HG02885 (cell line): ENCODE measurements around the gene ITGA8.
"Not testable (repeated sequence)": the region's sequence is repeated elsewhere in the genome, so short reads cannot be mapped to it uniquely, and the experiment has no call there.

Experiments used
- ATAC-seq: cut with Tn5 transposase; IDR thresholded peaks from one replicate; pipeline ENCODE4 v1.9.1; 2021; ENCODE audit warnings: mild to moderate bottlenecking; ENCODE audit not compliant: unreplicated experiment, poor library complexity

Gene ITGA8

GRCh38 chr10:15567952-15568351, 151.8 kb downstream of the ITGA8 start:
- ATAC-seq, result no peak

DNA sequence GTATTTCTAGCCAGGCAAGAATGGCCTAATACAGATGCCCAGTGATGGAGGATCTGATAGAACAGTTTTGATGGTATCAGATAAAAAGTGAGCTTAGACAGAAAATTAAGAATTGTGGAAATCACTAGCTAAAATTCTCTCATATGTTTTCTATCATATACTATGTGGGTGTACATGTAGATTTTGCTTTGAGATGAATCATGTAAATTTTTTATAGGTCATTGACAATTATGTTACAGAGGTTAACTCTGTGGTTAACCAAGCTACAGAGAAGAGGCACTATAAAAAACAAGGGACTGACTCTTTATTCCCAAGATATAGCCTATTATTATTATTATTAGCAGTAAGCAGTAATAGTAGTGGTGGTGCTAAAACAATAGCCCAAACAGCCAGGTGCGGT, 156.5 kb downstream of the ITGA8 start:
- ATAC-seq, result no peak

DNA sequence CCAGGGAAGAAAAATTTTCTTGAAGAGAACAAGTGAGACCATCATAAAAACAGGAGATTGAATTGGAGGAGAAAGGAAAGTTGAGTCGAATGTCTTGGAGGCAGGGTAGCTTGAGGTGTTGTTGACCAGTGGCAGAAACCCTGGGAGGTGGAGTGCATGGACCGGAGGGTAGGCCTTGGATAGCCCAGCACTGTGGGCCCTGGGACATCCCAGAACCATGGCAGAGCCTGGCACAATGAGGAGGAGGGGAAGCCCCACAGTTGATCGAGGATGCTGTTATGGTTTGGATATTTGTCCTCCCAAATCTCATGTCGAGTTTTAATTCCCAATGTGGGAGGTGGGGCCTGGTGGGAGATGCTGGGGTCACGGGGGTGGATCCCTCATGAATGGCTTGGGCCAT, 157.1 kb downstream of the ITGA8 start:
- ATAC-seq, result no peak

- ATAC-seq, result no peak
Observed at GRCh38 chr10:15562116-15562515, 157.6 kb downstream of the ITGA8 start.

- ATAC-seq, result no peak
Observed at GRCh38 chr10:15558136-15558535, 161.6 kb downstream of the ITGA8 start.

DNA sequence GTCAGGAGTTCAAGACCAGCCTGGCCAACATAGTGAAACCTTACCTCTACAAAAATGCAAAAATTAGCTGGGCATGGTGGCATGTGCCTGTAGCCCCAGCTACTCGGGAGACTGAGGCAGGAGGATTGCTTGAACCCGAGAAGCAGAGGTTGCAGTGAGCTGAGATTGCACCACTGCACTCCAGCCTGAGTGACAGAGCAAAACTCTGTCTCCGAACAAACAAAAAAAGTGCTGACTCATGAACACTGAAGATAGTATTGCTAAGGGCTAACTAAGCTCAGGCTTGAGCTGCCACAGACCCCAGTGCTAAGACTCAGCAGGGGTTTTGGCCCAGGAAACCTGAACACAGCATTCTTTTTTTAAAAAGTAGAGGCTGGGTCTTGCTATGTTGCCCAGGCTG, 162.6 kb downstream of the ITGA8 start:
- ATAC-seq, result not testable (repeated sequence)

GRCh38 chr10:15550950-15551349, 168.8 kb downstream of the ITGA8 start:
- no peak for ATAC-seq

- ATAC-seq, result no peak
Observed at GRCh38 chr10:15548331-15548730, 171.4 kb downstream of the ITGA8 start.

DNA sequence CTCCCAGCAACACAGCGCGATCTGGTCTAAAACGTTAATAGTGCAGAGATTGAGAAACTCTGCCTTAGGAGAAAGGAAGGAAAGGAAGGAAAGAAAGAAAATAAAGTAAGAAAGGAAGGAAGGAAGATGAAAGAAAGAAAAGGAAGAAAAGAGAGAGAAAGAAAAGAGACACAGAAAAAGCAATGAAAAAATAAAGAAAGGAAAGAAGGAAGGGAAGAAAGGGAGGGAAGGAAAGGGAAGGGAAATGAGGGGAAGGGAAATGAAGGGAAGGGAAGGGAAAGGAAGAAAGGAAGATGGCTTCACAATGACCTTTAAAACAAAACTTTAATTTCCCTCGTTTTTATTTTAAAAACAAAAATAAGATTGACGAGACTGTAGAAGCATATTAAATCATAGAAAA, 173.1 kb downstream of the ITGA8 start:
- ATAC-seq, result no peak

GRCh38 chr10:15545884-15546283, 173.8 kb downstream of the ITGA8 start:
- no peak for ATAC-seq

DNA sequence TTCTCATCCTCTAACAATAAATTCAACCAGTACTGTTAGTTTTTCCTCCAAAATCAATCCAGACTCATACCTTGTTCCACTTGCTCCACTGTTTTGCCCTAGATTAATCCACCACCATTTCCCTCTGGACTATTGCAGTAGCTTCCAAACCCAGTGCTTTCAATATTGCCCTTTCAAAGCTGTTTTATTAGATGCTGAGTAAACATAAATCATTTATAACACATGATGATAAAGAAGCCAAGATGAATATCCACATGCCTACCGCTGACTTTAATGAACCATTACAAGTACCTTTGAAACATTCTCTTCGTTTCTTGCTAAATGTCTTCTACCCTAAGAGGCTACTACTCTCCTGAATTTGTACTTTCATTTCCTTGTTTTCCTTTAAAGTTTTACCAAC, 174.5 kb downstream of the ITGA8 start:
- no peak for ATAC-seq

DNA sequence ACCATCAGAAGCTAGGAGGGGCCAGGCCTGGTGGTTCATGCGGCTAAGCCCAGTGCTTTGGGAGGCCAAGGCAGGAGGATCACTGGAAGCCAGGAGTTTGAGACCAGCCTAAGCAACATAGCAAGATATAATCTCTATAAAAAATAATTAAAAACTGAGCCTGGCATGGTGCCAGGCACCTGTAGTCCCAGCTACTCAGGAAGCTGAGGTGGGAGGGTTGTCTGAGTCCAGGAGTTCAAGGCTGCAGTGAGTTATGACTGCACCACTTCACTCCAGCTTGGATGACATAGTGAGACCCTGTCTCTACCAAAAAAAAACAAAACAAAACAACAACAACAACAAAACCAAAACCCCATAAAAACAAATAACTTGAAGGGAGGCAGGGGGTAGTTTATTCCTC, 175.7 kb downstream of the ITGA8 start:
- ATAC-seq, result no peak

- no peak for ATAC-seq
Observed at GRCh38 chr10:15542817-15543216, 176.9 kb downstream of the ITGA8 start.

DNA sequence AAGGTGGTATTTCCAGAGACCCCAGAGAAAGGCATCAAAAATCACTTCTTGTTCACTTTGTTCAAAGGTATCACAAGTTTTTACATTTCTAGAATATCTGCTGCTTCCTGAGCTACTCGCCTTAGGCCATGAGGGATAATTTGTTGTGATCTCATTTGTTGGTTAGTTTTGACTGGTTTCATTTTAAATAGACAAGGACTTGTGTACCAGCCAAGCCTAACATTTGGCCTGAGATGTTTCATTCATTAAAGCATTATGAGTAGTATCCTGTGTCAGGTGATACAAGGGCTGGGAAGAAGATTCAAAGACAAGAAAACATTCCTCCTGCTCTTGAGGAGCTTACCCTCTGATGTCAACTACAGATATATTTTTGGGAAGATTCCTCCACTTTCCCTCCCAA, 178.3 kb downstream of the ITGA8 start:
- no peak for ATAC-seq

GRCh38 chr10:15540727-15541126, 179.0 kb downstream of the ITGA8 start:
- ATAC-seq, result no peak

DNA sequence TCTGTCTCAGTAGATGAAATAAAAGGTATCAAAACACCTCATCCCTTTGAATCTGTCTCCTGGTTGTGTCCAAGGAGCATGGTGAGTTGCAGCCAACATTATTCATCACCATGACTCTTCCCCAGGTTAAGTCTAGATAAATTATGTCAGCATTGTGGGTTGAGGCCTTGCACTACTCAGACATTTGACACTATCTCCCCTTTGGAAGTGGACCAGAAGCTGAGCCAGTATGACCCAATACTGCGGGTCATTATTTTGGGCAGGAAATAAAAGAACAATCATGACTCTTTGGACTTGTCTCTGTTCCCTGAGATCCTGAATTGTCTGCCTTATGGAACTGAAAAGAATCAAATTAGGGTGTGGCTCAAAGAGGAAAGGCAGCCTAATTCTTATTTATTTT, 180.5 kb downstream of the ITGA8 start:
- ATAC-seq, result no peak

DNA sequence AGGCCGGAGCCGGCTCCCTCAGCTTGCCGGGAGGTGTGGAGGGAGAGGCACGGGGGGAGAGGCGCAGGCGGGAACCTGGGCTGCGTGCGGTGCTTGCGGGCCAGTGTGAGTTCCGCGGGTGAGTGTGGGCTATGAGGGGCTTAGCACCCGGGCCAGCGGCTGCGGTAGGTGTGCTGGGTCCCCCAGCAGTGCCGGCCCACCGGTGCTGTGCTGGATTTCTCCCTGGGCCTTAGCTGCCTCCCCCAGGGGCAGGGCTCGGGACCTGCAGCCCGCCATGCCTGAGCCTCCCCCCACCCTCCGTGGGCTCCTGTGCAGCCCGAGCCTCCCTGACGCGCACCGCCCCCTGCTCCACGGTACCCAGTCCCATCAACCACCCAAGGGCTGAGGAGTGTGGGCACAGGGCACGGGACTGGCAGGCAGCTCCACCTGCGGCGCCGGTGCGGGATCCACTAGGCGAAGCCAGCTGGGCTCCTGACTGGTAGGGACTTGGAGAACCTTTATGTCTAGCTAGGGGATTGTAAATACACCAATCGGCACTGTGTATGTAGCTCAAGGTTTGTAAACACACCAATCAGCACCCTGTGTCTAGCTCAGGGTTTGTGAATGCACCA, 184.7 kb downstream of the ITGA8 start:
- ATAC-seq, result not testable (repeated sequence)

DNA sequence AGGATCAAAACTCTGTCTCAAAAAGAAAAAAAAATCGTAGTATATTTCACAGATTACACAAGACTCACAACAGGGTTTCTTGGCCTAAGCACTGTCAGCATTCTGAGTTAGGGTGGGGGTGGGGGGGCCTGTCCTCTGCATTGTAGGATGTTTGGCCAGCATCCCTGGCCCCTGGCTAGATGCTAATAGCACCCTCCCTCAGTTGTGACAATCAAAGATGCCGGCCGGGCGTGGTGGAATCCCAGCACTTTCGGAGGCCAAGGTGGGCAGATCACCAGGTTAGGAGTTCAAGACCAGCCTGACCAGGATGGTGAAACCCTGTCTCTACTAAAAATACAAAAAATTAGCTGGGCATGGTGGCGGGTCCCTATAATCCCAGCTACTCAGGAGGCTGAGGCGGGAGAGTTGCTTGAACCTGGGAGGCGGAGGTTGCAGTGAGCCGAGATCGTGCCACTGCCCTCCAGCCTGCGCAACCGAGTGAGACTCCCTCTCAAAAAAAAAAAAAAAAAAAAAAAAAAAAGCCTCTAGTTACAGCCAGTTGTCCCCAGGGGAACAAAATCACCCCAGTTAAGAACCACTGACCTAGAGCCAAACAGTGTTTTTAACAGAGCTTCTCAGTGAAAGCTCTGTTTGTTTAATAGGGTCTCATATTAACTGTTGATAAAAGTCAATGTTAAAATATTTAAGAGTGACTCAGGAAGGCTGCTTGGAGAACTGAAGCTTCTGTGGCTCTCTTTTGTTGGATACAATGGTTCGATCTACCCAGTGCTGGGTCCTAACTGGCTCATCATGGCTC, 187.6 kb downstream of the ITGA8 start:
- ATAC-seq, result no peak

DNA sequence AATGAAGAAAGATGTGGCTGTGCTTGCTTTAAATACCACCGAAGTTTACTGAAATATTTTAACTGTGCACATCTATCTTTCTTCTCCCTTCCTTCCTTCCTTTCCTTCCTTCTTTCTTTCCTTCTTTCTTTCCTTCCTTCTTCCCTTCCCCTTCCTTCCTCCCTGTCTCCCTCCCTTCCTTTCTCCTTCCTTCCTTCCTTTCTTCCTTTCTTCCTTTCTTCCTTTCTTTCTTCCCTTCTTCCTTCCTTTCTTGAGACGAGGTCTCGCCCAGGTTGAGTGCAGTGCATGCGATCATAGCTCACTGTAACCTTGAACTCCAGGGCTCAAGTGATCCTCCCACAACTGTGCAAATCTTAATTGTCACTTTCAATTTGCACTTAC, 190.9 kb downstream of the ITGA8 start:
- ATAC-seq, result no peak

DNA sequence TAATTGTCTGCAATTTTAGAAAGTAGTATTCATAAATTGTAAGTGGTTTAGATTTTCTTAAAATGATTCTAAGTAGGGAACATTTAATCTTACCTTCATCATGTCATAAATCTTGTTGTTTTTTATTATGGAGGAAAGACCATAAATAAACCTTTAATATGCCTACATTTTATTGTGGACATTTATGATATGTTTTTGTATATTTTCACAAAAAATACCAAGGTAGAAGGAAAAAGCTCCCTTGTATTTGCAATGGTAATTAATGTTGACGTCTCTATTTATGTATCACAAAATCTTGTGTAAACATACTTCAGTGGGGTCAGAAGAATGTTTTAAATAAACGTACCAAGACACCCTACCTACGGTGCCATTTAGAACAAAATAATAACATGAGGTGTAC, 193.0 kb downstream of the ITGA8 start:
- no peak for ATAC-seq

- no peak for ATAC-seq
Observed at GRCh38 chr10:15521328-15521903, 198.3 kb downstream of the ITGA8 start.

- ATAC-seq, result no peak
Observed at GRCh38 chr10:15518250-15518649, 201.5 kb downstream of the ITGA8 start.
